ENCODE measurements around the gene HECTD1. TPM values are rescaled to one million over a fixed set of nuclear protein-coding genes. Genes with fewer than 3 reads are reported as not detected.
"Not testable (repeated sequence)": the region's sequence is repeated elsewhere in the genome, so short reads cannot be mapped to it uniquely, and the experiment has no call there.

The HECTD1 gene
- total RNA-seq, 4 donors from 2014 or later: 252 to 382 (median 289) TPM

DNA sequence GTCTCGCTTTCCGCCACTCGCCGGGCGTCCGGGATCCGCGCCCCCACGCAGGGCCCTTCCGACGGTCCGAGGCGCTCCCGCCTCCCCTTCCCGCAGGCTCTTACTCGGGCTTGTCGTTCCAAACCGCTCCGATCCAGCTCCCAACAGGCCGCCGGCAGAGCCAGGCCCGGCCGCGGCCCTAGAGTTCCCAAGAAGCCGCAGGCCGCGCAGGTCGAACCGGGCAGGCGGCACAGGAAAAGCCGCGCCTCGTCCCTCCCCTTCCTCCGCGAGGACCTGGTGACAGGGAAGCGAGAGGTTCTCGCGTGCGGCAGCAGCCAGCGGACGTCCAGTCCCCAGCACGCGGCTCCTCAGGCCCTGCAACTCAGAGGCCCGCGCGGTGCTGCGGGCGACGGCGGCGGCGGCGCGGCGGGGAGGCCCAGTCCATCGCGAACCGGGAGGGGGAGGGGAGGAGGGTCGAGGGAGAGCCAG, 272 bp downstream of the HECTD1 start:
- no peaks in the 10 kb centered on the region for H3K9me3 ChIP-seq
- peaks cover 11 to 26% of the 10 kb centered on the region in 2 donors for H3K4me1 ChIP-seq

DNA sequence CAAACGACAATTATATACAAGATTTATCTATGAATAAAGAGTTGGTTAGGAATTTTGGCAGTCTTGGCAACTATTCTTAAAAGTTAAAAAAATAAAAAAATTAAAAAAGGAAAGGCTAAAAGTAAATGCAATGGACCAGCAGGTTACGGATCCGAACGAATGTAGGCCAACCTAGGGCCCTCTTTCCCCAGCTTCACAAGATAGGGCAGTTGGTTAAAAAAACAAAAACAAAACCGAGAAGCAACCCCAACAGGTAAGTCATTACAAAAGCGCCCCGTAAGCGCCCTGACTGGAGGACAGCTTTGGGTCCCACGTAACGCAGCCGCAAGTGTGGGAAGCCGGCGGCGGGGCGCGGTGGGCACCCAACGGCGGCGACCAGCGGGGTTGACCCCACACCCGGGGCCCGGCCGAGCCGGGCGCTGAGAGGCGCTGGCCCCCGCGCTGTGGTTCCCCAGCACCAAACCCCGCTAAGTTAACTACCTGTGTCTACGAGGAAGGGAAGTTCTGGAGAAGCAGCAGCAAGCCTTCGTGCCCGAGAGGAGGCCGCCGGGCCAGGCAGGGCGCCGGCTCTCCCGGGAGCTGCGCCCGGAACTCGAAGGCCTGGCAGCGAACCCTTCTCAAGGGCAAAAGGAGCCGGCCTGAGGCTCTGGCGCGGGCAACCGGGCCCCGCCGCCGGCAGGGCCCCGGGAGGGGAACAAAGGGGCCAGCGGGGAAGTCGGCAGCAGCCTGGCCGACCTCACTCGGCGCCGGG, 882 bp downstream of the HECTD1 start:
- intact Hi-C loops (cut with DNase I): loop anchor here (10.0 kb wide), 1 partner anchor 148 kb away; no protein-coding TSS in a partner anchor
- peaks cover 11 to 27% of the 10 kb centered on the region in 2 donors for H3K4me1 ChIP-seq
- H3K27me3 ChIP-seq: no peaks in the 10 kb centered on the region
- no peak for TF ChIP-seq POLR2A (IDR thresholded peaks at IDR 0.05)
- TF ChIP-seq, protein P1, sequence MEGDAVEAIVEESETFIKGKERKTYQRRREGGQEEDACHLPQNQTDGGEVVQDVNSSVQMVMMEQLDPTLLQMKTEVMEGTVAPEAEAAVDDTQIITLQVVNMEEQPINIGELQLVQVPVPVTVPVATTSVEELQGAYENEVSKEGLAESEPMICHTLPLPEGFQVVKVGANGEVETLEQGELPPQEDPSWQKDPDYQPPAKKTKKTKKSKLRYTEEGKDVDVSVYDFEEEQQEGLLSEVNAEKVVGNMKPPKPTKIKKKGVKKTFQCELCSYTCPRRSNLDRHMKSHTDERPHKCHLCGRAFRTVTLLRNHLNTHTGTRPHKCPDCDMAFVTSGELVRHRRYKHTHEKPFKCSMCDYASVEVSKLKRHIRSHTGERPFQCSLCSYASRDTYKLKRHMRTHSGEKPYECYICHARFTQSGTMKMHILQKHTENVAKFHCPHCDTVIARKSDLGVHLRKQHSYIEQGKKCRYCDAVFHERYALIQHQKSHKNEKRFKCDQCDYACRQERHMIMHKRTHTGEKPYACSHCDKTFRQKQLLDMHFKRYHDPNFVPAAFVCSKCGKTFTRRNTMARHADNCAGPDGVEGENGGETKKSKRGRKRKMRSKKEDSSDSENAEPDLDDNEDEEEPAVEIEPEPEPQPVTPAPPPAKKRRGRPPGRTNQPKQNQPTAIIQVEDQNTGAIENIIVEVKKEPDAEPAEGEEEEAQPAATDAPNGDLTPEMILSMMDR (IDR thresholded peaks at IDR 0.05): no peak
- H3K4me3 ChIP-seq (replicated peaks in 1 of 3): peak overlapping the region; percentile 62 to 75 (median 74)
- WGBS, 2 donors: 1% methylated on average over 28 to 30 of the region's 55 CpGs
- H3K9me3 ChIP-seq: no peaks in the 10 kb centered on the region
- H3K36me3 ChIP-seq: peaks cover 0 to 7% of the 10 kb centered on the region in 2 donors
- peak; percentile 43 to 46 for DNase-seq
- H3K27ac ChIP-seq: peak overlapping the region; percentile 88 to 100 (median 100)

More for the DNA sequence above, 272 bp downstream of the HECTD1 start:
- Histone ChIP-seq H3K4me3 (replicated peaks in 1 of 3) (peak overlapping the region; percentile 62 to 75 (median 74)), H3K27ac (peak overlapping the region; percentile 88 to 100 (median 100)), H3K36me3 (peaks cover 0 to 7% of the 10 kb centered on the region in 2 donors), H3K27me3 (no peaks in the 10 kb centered on the region)
- intact Hi-C loops (cut with DNase I): loop anchor here (10.0 kb wide), 1 partner anchor 147 kb away; no protein-coding TSS in a partner anchor
- TF ChIP-seq, protein P1 (IDR thresholded peaks at IDR 0.05): no peak
- TF ChIP-seq POLR2A (IDR thresholded peaks at IDR 0.05): peak in 1 of 2 donors; percentile 46
- no peak for DNase-seq
- 0% methylated on average over 16 of the region's 59 CpGs; no CpG with 5 or more reads in 1 of the 2 donors for WGBS, 2 donors

DNA sequence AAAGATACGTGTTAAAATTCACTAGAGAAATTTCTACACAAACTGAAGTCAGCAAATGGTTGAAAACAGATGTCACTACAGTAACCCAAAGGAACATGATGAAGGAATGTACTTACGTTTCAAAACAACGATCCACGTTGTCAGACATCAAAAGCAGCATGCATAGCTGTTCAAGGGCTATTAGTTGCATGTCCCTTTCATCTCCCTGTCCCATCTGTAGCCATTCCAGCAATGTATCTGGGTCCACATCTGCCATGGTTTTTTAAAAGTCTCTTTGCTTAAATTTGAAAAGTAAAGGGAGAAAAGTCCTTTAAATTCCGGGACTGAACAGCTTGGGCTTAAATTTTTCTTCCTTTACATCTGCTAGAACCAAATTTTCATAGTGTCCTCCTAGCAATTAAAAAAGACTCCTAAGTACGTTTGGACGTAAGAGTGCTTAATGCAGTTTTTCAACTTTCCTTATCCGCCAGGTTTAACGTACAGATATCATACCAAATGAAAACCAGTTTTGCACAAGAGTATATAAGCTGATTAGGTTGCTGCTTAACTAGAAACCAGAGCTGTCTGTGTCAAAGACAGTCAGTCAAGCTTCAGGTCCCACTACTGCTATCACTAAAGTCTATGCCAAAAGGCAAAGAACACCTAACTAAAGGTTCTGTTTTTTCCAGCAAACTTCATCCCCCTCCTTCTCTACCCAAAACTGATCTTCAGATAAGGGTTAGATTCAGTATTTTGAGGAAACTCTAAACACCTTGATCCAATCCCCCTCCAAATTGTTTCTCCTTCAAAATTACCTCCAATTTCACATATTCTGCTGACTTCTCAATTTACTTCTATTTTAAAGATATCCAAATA, 1.7 kb downstream of the HECTD1 start:
- no peaks in the 10 kb centered on the region for H3K9me3 ChIP-seq
- WGBS, 2 donors: 4 to 7% methylated on average over 9 of the region's 9 CpGs

DNA sequence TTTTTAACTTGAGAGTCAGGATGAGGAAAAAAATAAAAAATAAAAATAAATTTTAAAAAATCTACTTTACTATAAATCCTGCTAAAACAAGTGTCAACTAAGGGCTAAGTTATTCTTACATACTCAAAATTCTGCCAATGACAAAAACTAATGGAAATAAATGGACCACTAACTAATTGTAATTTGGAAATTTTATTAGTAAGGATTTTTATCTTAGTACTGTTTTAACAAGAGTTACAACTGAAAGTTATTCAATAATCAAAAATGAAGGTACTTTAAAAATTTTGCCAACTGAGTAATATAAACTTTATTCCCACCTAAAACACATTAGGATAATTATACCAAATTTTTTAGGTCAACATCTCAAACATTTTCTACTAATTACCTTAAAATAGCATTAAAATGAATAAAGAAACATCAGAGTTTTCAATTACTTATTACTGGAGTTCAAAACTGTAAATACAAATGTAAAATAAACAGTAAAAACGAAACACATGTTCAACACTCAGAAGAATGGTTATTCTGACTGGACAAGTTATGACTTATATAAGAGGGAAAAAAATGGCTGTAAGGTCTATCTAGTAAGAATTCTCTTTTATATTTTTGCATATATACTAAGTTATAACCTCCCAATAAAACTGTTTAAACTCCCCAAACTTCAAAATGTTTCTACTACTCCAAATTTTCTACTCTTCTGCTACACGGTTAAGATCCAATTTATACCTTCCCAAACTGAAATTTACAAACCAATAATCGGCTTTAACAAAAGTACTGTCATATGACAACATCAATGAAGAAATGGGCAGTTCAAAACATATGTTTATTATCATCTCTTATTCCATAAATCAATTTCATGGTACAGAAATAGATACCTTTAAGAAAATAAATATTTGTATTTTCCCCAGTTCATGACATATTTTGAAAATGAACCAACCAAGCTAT, 2.7 kb downstream of the HECTD1 start:
- DNase-seq: no peak
- peaks cover 0 to 7% of the 10 kb centered on the region in 2 donors for H3K36me3 ChIP-seq
- 36% methylated on average over 3 of the region's 3 CpGs for WGBS, 2 donors
- no peaks in the 10 kb centered on the region for H3K9me3 ChIP-seq
- TF ChIP-seq POLR2A (IDR thresholded peaks at IDR 0.05): no peak
- TF ChIP-seq, protein P1 (IDR thresholded peaks at IDR 0.05): no peak
- peaks cover 14 to 27% of the 10 kb centered on the region in 2 donors for H3K4me1 ChIP-seq
- intact Hi-C loops (cut with DNase I): loop anchor here (10.0 kb wide), 1 partner anchor 150 kb away; no protein-coding TSS in a partner anchor
- peak overlapping the region in 1 of 3 donors; percentile 75 for H3K4me3 ChIP-seq (replicated peaks in 1 of 3)
- peak overlapping the region in 2 of 3 donors; percentile 1 to 100 for H3K27ac ChIP-seq
- H3K27me3 ChIP-seq: no peaks in the 10 kb centered on the region

More for the DNA sequence above, 1.7 kb downstream of the HECTD1 start:
- Histone ChIP-seq H3K36me3 (peaks cover 0 to 7% of the 10 kb centered on the region in 2 donors), H3K27me3 (no peaks in the 10 kb centered on the region), H3K4me3 (replicated peaks in 1 of 3) (peak overlapping the region in 2 of 3 donors; percentile 62 to 75), H3K4me1 (peaks cover 11 to 27% of the 10 kb centered on the region in 2 donors), H3K27ac (peak overlapping the region; percentile 88 to 100 (median 100))
- intact Hi-C loops (cut with DNase I): loop anchor here (10.0 kb wide), 1 partner anchor 149 kb away; no protein-coding TSS in a partner anchor
- DNase-seq: no peak
- TF ChIP-seq POLR2A (IDR thresholded peaks at IDR 0.05): peak in 1 of 2 donors; percentile 7
- TF ChIP-seq, protein P1 (IDR thresholded peaks at IDR 0.05): no peak

DNA sequence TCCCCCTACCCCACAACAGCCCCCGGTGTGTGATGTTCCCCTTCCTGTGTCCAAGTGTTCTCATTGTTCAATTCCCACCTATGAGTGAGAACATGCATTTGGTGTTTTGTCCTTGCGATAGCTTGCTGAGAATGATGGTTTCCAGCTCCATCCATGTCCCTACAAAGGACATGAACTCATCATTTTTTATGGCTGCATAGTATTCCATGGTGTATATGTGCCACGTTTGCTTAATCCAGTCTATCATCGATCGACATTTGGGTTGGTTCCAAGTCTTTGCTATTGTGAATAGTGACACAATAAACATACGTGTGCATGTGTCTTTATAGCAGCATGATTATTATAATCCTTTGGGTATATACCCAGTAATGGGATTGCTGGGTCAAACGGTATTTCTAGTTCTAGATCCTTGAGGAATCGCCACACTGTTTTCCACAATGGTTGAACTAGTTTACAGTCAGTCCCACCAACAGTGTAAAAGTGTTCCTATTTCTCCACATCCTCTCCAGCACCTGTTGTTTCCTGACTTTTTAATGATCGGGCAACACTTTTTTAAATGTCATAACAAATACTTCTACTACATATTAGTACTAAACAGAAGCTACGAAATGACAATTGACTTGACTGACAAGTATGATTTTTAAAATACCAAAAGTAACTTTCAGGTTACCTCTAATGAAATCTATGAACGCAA, 3.5 kb downstream of the HECTD1 start:
- not testable (repeated sequence) for H3K27me3 ChIP-seq; H3K4me3 ChIP-seq (replicated peaks in 1 of 3); H3K9me3 ChIP-seq; H3K36me3 ChIP-seq; DNase-seq
- H3K27ac ChIP-seq: peak overlapping the region in 1 of 3 donors; percentile 1
- intact Hi-C loops (cut with DNase I): loop anchor here (10.0 kb wide), 1 partner anchor 151 kb away; no protein-coding TSS in a partner anchor
- 98% methylated on average over 11 of the region's 11 CpGs for WGBS, 2 donors
- peaks cover 15 to 26% of the 10 kb centered on the region in 2 donors for H3K4me1 ChIP-seq

All from thyroid gland (tissue), 4 donors.